ENCODE data around the gene DNAJB5.
A peak's percentile ranks its signal among the peaks of the same experiment; 100 is the strongest.
"Not testable (repeated sequence)": the region's sequence is repeated elsewhere in the genome, so short reads cannot be mapped to it uniquely, and the experiment has no call there.

Gene DNAJB5

DNA sequence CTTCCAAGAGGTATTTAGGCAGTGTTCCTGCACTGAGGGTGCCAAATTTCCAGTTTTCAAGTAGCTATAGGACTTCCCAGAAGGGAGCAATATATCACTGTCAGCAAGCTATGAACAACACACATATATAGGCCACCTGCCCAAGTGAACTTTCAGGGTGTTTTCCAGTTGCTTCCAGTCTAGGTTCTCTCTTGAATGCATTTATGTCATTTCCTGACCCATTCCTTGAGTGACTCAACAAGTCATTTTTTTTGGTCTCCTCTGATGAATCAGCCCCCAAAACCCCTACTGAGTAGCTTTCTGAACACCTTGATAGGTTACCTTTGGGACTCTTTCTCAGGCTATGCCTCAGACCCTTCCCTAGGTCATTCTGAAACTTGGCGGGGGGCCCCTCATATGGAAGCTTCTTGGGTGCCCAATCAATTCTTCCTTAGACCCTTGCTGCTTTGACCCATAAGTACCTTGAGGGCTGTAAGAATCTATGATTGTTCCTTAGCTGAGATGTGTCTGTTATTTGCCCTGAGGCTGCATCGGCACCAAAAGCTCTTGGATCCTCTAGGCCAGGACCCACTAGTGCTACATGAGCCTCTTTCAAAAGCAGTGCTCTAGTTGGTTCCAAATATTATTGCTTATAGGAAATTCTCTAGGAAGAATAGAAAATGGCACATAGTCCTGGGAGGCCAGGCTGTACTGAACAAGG lies 12.4 kb downstream of the DNAJB5 start:
- Histone ChIP-seq H3K9me3 (ENCODE audit: insufficient read depth, low read depth, low read length) (no peaks in the 10 kb centered on the region), H3K36me3 (ENCODE audit: insufficient read depth, low read length) (peaks cover 12% of the 10 kb centered on the region), H3K4me3 (ENCODE audit: low read length) (no peak overlapping the region), H3K9ac (ENCODE audit: low read depth, low read length) (no peak overlapping the region), H3K27me3 (ENCODE audit: insufficient read depth, low read length) (no peaks in the 10 kb centered on the region), H3K27ac (ENCODE audit: low read depth, low read length) (no peak overlapping the region), H3K4me1 (ENCODE audit: insufficient read depth, low read length) (peaks cover 19% of the 10 kb centered on the region)
- WGBS, result 89% methylated on average over 2 of the region's 2 CpGs

GRCh38 chr9:35002623-35003022 lies 13.1 kb downstream of the DNAJB5 start:
- Histone ChIP-seq H3K36me3 (ENCODE audit: insufficient read depth, low read length) (peaks cover 5% of the 10 kb centered on the region), H3K4me3 (ENCODE audit: low read length) (no peak overlapping the region), H3K27me3 (ENCODE audit: insufficient read depth, low read length) (no peaks in the 10 kb centered on the region), H3K9me3 (ENCODE audit: insufficient read depth, low read depth, low read length) (no peaks in the 10 kb centered on the region), H3K4me1 (ENCODE audit: insufficient read depth, low read length) (peaks cover 19% of the 10 kb centered on the region), H3K9ac (ENCODE audit: low read depth, low read length) (no peak overlapping the region), H3K27ac (ENCODE audit: low read depth, low read length) (0 out of 2 replicates have a peak overlapping the region, but pooled peaks have one; percentile 35)

- not testable (repeated sequence) for H3K36me3 ChIP-seq (ENCODE audit: insufficient read depth, low read length); H3K9me3 ChIP-seq (ENCODE audit: insufficient read depth, low read depth, low read length); H3K4me3 ChIP-seq (ENCODE audit: low read length); H3K9ac ChIP-seq (ENCODE audit: low read depth, low read length); H3K27ac ChIP-seq (ENCODE audit: low read depth, low read length); H3K27me3 ChIP-seq (ENCODE audit: insufficient read depth, low read length)
- H3K4me1 ChIP-seq (ENCODE audit: insufficient read depth, low read length), result peaks cover 19% of the 10 kb centered on the region
- WGBS, result 88% methylated on average over 14 of the region's 14 CpGs
These were observed 14.8 kb downstream of the DNAJB5 start for GRCh38 chr9:35004299-35004698.

- Histone ChIP-seq H3K36me3 (ENCODE audit: insufficient read depth, low read length) (peaks cover 4% of the 10 kb centered on the region; the same call in 1 of the 2 replicates), H3K4me1 (ENCODE audit: insufficient read depth, low read length) (no peaks in the 10 kb centered on the region), H3K4me3 (ENCODE audit: low read length) (no peak overlapping the region), H3K27ac (ENCODE audit: low read depth, low read length) (no peak overlapping the region), H3K9ac (ENCODE audit: low read depth, low read length) (no peak overlapping the region), H3K9me3 (ENCODE audit: insufficient read depth, low read depth, low read length) (peaks cover 30% of the 10 kb centered on the region), H3K27me3 (ENCODE audit: insufficient read depth, low read length) (no peaks in the 10 kb centered on the region)
- 89% methylated on average over 3 of the region's 3 CpGs for WGBS
These were observed 20.9 kb downstream of the DNAJB5 start for GRCh38 chr9:35010351-35010958.

DNA sequence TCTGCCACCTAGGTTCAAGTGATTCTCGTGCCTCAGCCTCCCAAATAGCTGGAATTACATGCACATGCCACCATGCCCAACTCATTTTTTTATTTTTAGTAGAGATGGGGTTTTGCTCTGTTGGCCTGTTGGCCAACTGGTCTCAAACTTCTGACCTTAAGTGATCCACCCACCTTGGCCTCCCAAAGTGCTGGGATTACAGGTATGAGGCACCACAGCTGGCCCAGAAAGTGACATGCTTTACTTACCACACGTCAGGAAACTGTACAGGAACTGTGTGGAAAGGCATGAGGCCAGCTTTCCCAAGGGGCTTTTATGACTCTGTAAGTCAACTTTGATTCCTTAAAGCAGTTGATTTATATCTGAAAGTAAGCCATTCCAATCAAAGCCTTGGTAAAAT lies 25.0 kb downstream of the DNAJB5 start:
- Histone ChIP-seq H3K4me3 (ENCODE audit: low read length) (no peak overlapping the region), H3K9me3 (ENCODE audit: insufficient read depth, low read depth, low read length) (peaks cover 56% of the 10 kb centered on the region), H3K9ac (ENCODE audit: low read depth, low read length) (no peak overlapping the region), H3K4me1 (ENCODE audit: insufficient read depth, low read length) (no peaks in the 10 kb centered on the region), H3K27me3 (ENCODE audit: insufficient read depth, low read length) (no peaks in the 10 kb centered on the region), H3K27ac (ENCODE audit: low read depth, low read length) (no peak overlapping the region), H3K36me3 (ENCODE audit: insufficient read depth, low read length) (peaks cover 7% of the 10 kb centered on the region; the same call in 1 of the 2 replicates)
- WGBS, result 82% methylated on average over 2 of the region's 2 CpGs

DNA sequence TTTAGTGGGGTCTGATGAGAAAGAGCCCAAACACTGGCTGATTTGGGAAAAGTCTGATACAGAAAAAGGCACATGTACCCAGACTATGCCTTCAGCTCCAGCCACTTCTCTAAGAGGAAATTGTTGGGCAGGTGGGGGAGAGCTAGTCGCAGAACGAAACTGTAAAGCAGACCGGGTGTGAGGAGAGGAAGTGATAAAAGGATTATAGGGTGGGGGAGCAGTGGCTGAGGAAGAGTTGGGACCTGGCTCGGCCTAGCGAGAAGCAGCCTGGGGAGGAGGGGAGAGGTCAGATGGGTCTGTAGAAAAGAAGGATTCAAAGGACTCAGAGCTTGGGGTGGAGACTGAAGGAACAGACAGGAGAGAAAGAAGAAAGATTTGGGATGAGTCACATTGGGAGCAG lies 33.9 kb downstream of the DNAJB5 start:
- not testable (repeated sequence) for H3K36me3 ChIP-seq (ENCODE audit: insufficient read depth, low read length); H3K27me3 ChIP-seq (ENCODE audit: insufficient read depth, low read length)
- WGBS, result 79% methylated on average over 5 of the region's 5 CpGs

GRCh38 chr9:35026671-35027070 lies 37.1 kb downstream of the DNAJB5 start:
- no peaks in the 10 kb centered on the region for H3K36me3 ChIP-seq (ENCODE audit: insufficient read depth, low read length)
- H3K27me3 ChIP-seq (ENCODE audit: insufficient read depth, low read length), result no peaks in the 10 kb centered on the region
- peak overlapping the region; percentile 3; the same call in 1 of the 2 replicates for H3K9ac ChIP-seq (ENCODE audit: low read depth, low read length)
- H3K27ac ChIP-seq (ENCODE audit: low read depth, low read length), result peak overlapping the region; percentile 80
- 71% methylated on average over 3 of the region's 3 CpGs for WGBS
- peaks cover 23% of the 10 kb centered on the region for H3K4me1 ChIP-seq (ENCODE audit: insufficient read depth, low read length)
- H3K4me3 ChIP-seq (ENCODE audit: low read length), result no peak overlapping the region
- H3K9me3 ChIP-seq (ENCODE audit: insufficient read depth, low read depth, low read length), result peaks cover 17% of the 10 kb centered on the region

More for the DNA sequence above, 33.9 kb downstream of the DNAJB5 start:
- H3K9ac ChIP-seq (ENCODE audit: low read depth, low read length); H3K27ac ChIP-seq (ENCODE audit: low read depth, low read length); H3K4me3 ChIP-seq (ENCODE audit: low read length): not testable (repeated sequence)
- Histone ChIP-seq H3K4me1 (ENCODE audit: insufficient read depth, low read length) (peaks cover 23% of the 10 kb centered on the region), H3K9me3 (ENCODE audit: insufficient read depth, low read depth, low read length) (peaks cover 14% of the 10 kb centered on the region)

GRCh38 chr9:35027374-35027773 lies 37.8 kb downstream of the DNAJB5 start:
- no peaks in the 10 kb centered on the region for H3K36me3 ChIP-seq (ENCODE audit: insufficient read depth, low read length)
- peaks cover 23% of the 10 kb centered on the region for H3K4me1 ChIP-seq (ENCODE audit: insufficient read depth, low read length)
- WGBS, result 90% methylated on average over 1 of the region's 1 CpG
- peak overlapping the region; percentile 80; the same call in 1 of the 2 replicates for H3K27ac ChIP-seq (ENCODE audit: low read depth, low read length)
- no peak overlapping the region for H3K9ac ChIP-seq (ENCODE audit: low read depth, low read length)
- no peak overlapping the region for H3K4me3 ChIP-seq (ENCODE audit: low read length)
- H3K9me3 ChIP-seq (ENCODE audit: insufficient read depth, low read depth, low read length), result peaks cover 17% of the 10 kb centered on the region
- H3K27me3 ChIP-seq (ENCODE audit: insufficient read depth, low read length), result no peaks in the 10 kb centered on the region

GRCh38 chr9:35027860-35028259 lies 38.3 kb downstream of the DNAJB5 start:
- 62% methylated on average over 1 of the region's 1 CpG for WGBS
- no peak overlapping the region for H3K27ac ChIP-seq (ENCODE audit: low read depth, low read length)

DNA sequence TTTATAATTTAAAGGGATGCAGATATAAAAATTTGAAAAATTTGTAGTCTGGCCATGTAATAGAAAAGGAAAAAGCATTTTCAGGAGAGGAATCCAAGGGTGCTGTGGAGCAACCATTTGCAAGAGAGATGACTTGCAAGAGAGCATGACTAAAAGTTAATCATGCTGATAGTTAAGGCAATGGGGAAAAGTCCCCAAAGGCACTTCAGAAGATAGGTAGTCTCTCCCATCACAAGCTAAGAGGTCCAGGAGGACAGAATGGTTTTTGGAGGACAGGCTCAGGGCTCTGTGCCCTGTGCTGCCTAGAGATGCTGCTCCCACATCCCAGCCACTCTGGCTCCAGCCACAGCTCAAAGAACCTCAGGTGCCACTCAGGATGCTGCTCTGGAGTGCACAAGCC lies 38.8 kb downstream of the DNAJB5 start:
- Histone ChIP-seq H3K9ac (ENCODE audit: low read depth, low read length) (no peak overlapping the region; the same call in 1 of the 2 replicates), H3K27ac (ENCODE audit: low read depth, low read length) (no peak overlapping the region), H3K4me3 (ENCODE audit: low read length) (no peak overlapping the region), H3K36me3 (ENCODE audit: insufficient read depth, low read length) (no peaks in the 10 kb centered on the region), H3K4me1 (ENCODE audit: insufficient read depth, low read length) (peaks cover 23% of the 10 kb centered on the region), H3K9me3 (ENCODE audit: insufficient read depth, low read depth, low read length) (peaks cover 17% of the 10 kb centered on the region), H3K27me3 (ENCODE audit: insufficient read depth, low read length) (no peaks in the 10 kb centered on the region)

More at GRCh38 chr9:35027860-35028259, 38.3 kb downstream of the DNAJB5 start:
- H3K9me3 ChIP-seq (ENCODE audit: insufficient read depth, low read depth, low read length), result peaks cover 17% of the 10 kb centered on the region
- H3K4me3 ChIP-seq (ENCODE audit: low read length), result no peak overlapping the region
- peaks cover 23% of the 10 kb centered on the region for H3K4me1 ChIP-seq (ENCODE audit: insufficient read depth, low read length)
- no peaks in the 10 kb centered on the region for H3K36me3 ChIP-seq (ENCODE audit: insufficient read depth, low read length)
- no peaks in the 10 kb centered on the region for H3K27me3 ChIP-seq (ENCODE audit: insufficient read depth, low read length)
- H3K9ac ChIP-seq (ENCODE audit: low read depth, low read length), result no peak overlapping the region

DNA sequence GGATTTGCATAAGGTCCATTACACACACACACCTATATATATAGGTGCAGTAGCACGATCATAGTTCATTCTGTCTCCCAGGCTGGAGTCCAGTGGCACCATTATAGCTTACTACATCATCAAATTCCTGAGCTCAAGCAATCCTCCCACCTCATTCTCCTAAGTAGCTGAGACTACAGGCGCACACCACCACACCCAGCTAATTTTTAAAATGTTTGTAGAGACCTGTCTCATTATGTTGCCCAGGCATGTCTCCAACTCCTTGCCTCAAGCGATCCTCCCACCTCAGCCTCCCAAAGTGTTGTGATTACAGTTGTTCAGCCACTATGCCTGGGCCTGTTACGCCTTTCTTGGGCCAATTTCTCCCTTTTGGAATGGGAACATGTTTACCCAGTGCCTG lies 39.7 kb downstream of the DNAJB5 start:
- Histone ChIP-seq H3K9ac (ENCODE audit: low read depth, low read length) (no peak overlapping the region), H3K36me3 (ENCODE audit: insufficient read depth, low read length) (no peaks in the 10 kb centered on the region), H3K9me3 (ENCODE audit: insufficient read depth, low read depth, low read length) (peaks cover 15% of the 10 kb centered on the region), H3K4me3 (ENCODE audit: low read length) (no peak overlapping the region), H3K27me3 (ENCODE audit: insufficient read depth, low read length) (no peaks in the 10 kb centered on the region), H3K27ac (ENCODE audit: low read depth, low read length) (no peak overlapping the region), H3K4me1 (ENCODE audit: insufficient read depth, low read length) (peaks cover 23% of the 10 kb centered on the region)
- WGBS, result over 99% methylated on average over 3 of the region's 4 CpGs

Measured in HUES64 (cell line).